GM10248 (cell line): ENCODE measurements around the gene CRYZL1.

Experiments
- CTCF ChIA-PET: fragments of 300-600 bp; sonication (Branson Sonifier 250); formaldehyde crosslinking; extraction: SDS; loops from one replicate; lab custom pipeline; 2021; ENCODE audit warnings: antibody characterized with exemption; lab: Yijun Ruan, JAX
- POLR2A ChIA-PET: fragments of 350-650 bp; sonication (Branson Sonifier 250); formaldehyde crosslinking; extraction: SDS; loops from one replicate; lab custom pipeline; 2020; ENCODE audit warnings: antibody characterized with exemption; lab: Yijun Ruan, JAX
- DNase-seq: peaks from one replicate; pipeline ENCODE4 v3.0.0; 2012; ENCODE audit errors: extremely low spot score
- CTCF ChIP-seq: IDR thresholded peaks from 2 replicates; pipeline ENCODE4 v1.5.1; 2012; ENCODE audit warnings: mild to moderate bottlenecking, low read depth; ENCODE audit errors: extremely low read depth, missing control alignments, control extremely low read depth

The CRYZL1 gene

GRCh38 chr21:33658919-33659567, 17.5 kb upstream of the CRYZL1 start:
- ChIA-PET CTCF (interaction anchor here (0.7 to 1.4 kb wide), 2 partner anchors 12 to 39 kb away, joined by 3 to 5 read pairs; no protein-coding TSS in a partner anchor), POLR2A (no interaction called here)
- no peak for DNase-seq
- no peak for TF ChIP-seq CTCF

GRCh38 chr21:33657124-33657820, 15.7 kb upstream of the CRYZL1 start:
- TF ChIP-seq CTCF, result no peak
- POLR2A ChIA-PET, result no interaction called here
- DNase-seq, result no peak
- CTCF ChIA-PET, result no interaction called here

GRCh38 chr21:33655588-33656221, 14.2 kb upstream of the CRYZL1 start:
- POLR2A ChIA-PET, result no interaction called here
- DNase-seq, result no peak
- CTCF ChIA-PET, result no interaction called here
- TF ChIP-seq CTCF, result no peak

GRCh38 chr21:33654412-33654811, 12.9 kb upstream of the CRYZL1 start:
- ChIA-PET CTCF (no interaction called here), POLR2A (no interaction called here)
- DNase-seq, result no peak
- no peak for TF ChIP-seq CTCF

- no peak for DNase-seq
- ChIA-PET CTCF (no interaction called here), POLR2A (no interaction called here)
- no peak for TF ChIP-seq CTCF
Measured at GRCh38 chr21:33651965-33652680, 10.6 kb upstream of the CRYZL1 start.

GRCh38 chr21:33650929-33651509, 9.5 kb upstream of the CRYZL1 start:
- ChIA-PET POLR2A (no interaction called here), CTCF (interaction anchor here (1.3 kb wide), 1 partner anchor 45 kb away, joined by 5 read pairs; no protein-coding TSS in a partner anchor)
- TF ChIP-seq CTCF, result no peak
- no peak for DNase-seq
